ENCODE results near the gene IFT27. TPM values are rescaled to one million over a fixed set of nuclear protein-coding genes. Genes with fewer than 3 reads are reported as not detected.

Gene IFT27
- total and polyA plus RNA-seq, 12 donors = 19.6 to 63.6 (median 26.3) TPM

DNA sequence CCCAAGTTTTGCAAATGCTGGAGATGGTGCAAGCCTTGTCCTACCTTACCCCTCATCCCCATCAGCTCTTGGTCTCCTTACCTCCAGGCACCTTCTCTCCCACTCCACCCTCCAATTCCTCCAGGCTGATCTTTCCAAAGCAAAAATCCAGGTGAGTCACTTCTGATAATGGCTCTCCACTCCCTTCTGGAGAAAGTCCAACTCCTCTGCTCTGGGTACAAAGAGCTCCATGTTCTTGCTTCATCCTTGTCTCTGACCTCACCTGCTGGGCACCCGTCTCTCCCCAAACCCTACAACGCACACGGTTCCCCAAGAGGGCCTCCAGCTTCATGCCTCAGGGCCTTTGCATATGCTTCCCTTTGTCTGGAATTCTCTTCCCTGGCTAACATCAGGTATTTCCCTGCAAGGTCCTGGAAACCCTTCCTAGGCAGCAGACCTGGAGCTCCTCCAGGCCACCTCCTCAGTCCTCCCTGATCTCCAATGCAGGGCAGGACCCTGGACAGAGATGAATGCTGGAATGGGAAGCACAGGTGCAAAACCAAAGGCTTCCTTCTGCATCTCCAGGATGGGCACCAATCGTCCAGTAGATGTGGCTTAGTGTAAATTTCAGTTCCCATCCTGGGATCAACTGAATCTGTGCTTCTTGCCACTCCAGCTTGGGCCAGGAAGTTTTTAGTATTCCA lies 22.7 kb downstream of the IFT27 start:
- no peak for DNase-seq
- 61 to 75% methylated on average over 4 of the region's 4 CpGs for WGBS, 2 donors
- TF ChIP-seq, protein P1, sequence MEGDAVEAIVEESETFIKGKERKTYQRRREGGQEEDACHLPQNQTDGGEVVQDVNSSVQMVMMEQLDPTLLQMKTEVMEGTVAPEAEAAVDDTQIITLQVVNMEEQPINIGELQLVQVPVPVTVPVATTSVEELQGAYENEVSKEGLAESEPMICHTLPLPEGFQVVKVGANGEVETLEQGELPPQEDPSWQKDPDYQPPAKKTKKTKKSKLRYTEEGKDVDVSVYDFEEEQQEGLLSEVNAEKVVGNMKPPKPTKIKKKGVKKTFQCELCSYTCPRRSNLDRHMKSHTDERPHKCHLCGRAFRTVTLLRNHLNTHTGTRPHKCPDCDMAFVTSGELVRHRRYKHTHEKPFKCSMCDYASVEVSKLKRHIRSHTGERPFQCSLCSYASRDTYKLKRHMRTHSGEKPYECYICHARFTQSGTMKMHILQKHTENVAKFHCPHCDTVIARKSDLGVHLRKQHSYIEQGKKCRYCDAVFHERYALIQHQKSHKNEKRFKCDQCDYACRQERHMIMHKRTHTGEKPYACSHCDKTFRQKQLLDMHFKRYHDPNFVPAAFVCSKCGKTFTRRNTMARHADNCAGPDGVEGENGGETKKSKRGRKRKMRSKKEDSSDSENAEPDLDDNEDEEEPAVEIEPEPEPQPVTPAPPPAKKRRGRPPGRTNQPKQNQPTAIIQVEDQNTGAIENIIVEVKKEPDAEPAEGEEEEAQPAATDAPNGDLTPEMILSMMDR (IDR thresholded peaks at IDR 0.05) = no peak
- Histone ChIP-seq H3K27ac (no peak overlapping the region), H3K9me3 (no peaks in the 10 kb centered on the region), H3K4me1 (no peaks in the 10 kb centered on the region), H3K4me3 (no peak overlapping the region), H3K36me3 (no peaks in the 10 kb centered on the region), H3K27me3 (peaks cover 0 to 46% (median 40%) of the 10 kb centered on the region in 7 donors)
- ATAC-seq = no peak
- intact Hi-C loops (cut with DNase I) = no loop called here

GRCh38 chr22:36746375-36746970 lies 29.4 kb downstream of the IFT27 start:
- ATAC-seq (peak in 1 of 8 donors; percentile 22), DNase-seq (no peak)
- Histone ChIP-seq H3K27me3 (peaks cover 0 to 44% (median 27%) of the 10 kb centered on the region in 7 donors), H3K4me1 (no peaks in the 10 kb centered on the region), H3K36me3 (no peaks in the 10 kb centered on the region), H3K27ac (no peak overlapping the region), H3K9me3 (no peaks in the 10 kb centered on the region), H3K4me3 (no peak overlapping the region)
- TF ChIP-seq, protein P1 (IDR thresholded peaks at IDR 0.05) = no peak
- intact Hi-C loops (cut with DNase I) = no loop called here
- WGBS, 2 donors = 52 to 62% methylated on average over 11 of the region's 11 CpGs

DNA sequence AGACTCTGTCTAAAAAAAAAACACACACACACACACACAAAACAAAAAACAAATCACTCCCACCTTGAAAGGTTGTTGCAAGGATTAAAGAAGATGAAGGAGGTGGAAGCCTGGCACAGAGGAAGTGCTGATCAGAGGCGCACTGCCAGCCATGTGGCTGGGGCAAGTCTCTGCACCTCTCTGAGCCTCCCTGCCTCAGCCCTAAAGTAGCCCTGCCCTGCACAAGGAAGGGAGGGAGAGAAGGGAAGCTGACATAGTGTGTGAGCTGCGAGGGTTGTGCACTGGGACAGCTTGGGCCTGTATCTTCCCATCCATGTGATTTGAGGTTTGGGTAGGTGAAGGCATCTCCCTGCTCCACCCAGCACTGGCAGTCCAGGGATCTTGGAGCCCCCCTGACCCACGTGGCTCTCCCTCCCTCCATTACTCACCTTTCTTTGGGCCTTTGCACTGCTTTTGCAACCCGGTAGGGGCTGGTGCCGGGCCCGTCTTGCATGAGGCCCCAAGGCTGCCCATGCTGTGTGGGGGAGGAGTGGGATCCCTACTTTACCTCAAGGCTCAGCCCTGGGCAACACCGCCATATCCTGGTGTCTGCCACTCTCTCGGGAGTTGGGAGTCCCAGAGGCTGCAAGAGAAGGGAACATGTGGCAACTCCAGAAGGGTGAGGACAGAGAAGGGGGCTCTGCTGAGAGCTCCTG lies 30.5 kb downstream of the IFT27 start:
- ATAC-seq (no peak), DNase-seq (no peak)
- H3K4me1 ChIP-seq = no peaks in the 10 kb centered on the region
- no peak overlapping the region for H3K27ac ChIP-seq
- no peaks in the 10 kb centered on the region for H3K36me3 ChIP-seq
- TF ChIP-seq, protein P1 (IDR thresholded peaks at IDR 0.05) = no peak
- H3K9me3 ChIP-seq = no peaks in the 10 kb centered on the region
- H3K27me3 ChIP-seq = peaks cover 0 to 44% (median 27%) of the 10 kb centered on the region in 7 donors
- intact Hi-C loops (cut with DNase I) = no loop called here
- H3K4me3 ChIP-seq = no peak overlapping the region
- 59 to 62% methylated on average over 8 of the region's 8 CpGs for WGBS, 2 donors

- Histone ChIP-seq H3K36me3 (no peaks in the 10 kb centered on the region), H3K4me3 (no peak overlapping the region), H3K9me3 (peaks cover 0 to 2% (median 0%) of the 10 kb centered on the region in 11 donors), H3K4me1 (no peaks in the 10 kb centered on the region), H3K27me3 (peaks cover 0 to 44% (median 27%) of the 10 kb centered on the region in 7 donors), H3K27ac (no peak overlapping the region)
- TF ChIP-seq, protein P1 (IDR thresholded peaks at IDR 0.05) = no peak
- WGBS, 2 donors = 87 to 91% methylated on average over 13 of the region's 13 CpGs
- intact Hi-C loops (cut with DNase I) = no loop called here
- DNase-seq (no peak), ATAC-seq (no peak)
These were observed 31.1 kb downstream of the IFT27 start for GRCh38 chr22:36744791-36745190.

Data from heart right ventricle (tissue), 16 donors.